ENCODE measurements around the gene FXN.
A peak's percentile ranks its signal among the peaks of the same experiment; 100 is the strongest.

FXN gene

DNA sequence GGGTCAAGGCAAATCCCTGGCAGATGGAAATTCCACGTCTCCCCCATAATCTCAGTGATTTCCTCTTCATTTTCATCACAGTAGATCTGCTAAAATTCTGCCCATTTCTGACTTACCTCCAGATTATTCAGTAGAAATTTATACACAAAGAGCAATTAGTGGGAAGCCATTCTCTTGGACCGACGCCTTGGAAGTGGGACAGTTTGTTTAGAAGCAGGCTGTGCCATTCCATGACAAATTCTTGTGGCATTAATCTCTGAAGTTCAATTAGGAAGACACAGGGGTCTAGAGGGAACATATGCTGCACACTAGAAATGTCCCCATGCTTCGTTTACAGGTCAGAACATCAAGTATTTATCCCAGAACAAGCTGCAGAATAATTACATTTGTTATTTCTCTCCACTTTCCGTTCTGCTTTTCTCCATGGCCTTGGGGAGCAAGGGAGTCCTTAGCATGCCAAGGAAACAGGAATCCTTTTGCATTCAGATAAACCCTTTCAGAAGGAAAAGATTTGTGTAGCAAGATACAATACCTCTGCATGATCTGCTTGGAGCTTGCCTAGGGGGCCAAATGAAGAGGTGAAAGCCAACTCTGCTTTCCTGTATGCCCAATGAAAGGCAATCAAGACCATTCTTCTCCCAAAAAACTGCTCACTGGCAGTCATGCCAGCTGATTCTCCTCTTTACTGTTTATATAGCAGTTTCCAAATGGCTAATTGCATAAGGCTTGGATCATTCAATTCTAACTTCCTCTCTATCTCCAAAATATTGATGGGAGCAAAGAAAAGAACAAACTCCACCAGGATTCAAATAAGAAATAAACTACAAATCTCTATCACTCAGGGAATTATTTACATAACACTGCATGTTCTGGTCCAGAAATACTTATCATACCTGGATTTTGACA lies 19.1 kb upstream of the FXN start:
- TF ChIP-seq EZH2phosphoT487 (IDR thresholded peaks at IDR 0.05; ENCODE audit: low read length) (no peak), EZH2 (optimal IDR thresholded peaks at IDR 0.05; ENCODE audit: low read depth, low read length) (no peak)
- TF ChIP-seq, protein P1, sequence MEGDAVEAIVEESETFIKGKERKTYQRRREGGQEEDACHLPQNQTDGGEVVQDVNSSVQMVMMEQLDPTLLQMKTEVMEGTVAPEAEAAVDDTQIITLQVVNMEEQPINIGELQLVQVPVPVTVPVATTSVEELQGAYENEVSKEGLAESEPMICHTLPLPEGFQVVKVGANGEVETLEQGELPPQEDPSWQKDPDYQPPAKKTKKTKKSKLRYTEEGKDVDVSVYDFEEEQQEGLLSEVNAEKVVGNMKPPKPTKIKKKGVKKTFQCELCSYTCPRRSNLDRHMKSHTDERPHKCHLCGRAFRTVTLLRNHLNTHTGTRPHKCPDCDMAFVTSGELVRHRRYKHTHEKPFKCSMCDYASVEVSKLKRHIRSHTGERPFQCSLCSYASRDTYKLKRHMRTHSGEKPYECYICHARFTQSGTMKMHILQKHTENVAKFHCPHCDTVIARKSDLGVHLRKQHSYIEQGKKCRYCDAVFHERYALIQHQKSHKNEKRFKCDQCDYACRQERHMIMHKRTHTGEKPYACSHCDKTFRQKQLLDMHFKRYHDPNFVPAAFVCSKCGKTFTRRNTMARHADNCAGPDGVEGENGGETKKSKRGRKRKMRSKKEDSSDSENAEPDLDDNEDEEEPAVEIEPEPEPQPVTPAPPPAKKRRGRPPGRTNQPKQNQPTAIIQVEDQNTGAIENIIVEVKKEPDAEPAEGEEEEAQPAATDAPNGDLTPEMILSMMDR (IDR thresholded peaks at IDR 0.05; ENCODE audit: low read length), result no peak
- no peaks in the 10 kb centered on the region for H3K27me3 ChIP-seq (replicated peaks; ENCODE audit: insufficient read depth, low read length)
- no peak overlapping the region for H2AFZ ChIP-seq (ENCODE audit: low read length)
- no peaks in the 10 kb centered on the region for H3K79me2 ChIP-seq (ENCODE audit: low read length)
- no peaks in the 10 kb centered on the region for H3K36me3 ChIP-seq (replicated peaks; ENCODE audit: insufficient read depth, low read length)
- no peak for DNase-seq
- no peaks in the 10 kb centered on the region for H3K9me2 ChIP-seq (replicated peaks; ENCODE audit: insufficient read depth, low read length)
- no peaks in the 10 kb centered on the region for H4K20me1 ChIP-seq (ENCODE audit: insufficient read depth, low read length)
- no peaks in the 10 kb centered on the region for H3K9me3 ChIP-seq (replicated peaks; ENCODE audit: insufficient read depth, low read length)
- H3K4me1 ChIP-seq (ENCODE audit: low read length), result no peaks in the 10 kb centered on the region
- no peak overlapping the region for H3K27ac ChIP-seq (ENCODE audit: low read length)
- H3F3A ChIP-seq (ENCODE audit: insufficient read depth, low read length), result no peaks in the 10 kb centered on the region
- no peak overlapping the region for H3K4me3 ChIP-seq (ENCODE audit: low read length)
- no peak overlapping the region for H3K4me2 ChIP-seq (ENCODE audit: low read depth, low read length)
- H3K9ac ChIP-seq (ENCODE audit: low read length), result no peak overlapping the region

DNA sequence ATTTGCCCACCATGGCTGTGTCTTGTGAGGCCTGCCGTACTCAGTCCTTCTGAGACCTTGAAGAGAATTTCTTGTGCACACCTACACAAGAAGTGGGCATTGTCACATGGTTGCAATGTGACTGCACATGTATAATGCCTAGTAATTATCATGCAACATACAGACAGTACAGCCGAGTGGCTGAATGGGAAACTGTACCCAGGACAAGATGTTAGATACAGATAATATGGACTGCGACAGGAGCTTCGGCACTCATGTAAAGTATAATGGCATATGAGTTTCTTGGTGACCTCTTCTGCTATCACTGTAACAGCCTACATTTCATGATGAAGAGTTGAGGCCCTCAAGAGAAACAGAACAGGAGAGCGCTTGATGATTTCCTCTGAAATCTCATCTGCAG lies 16.8 kb upstream of the FXN start:
- Histone ChIP-seq H3K79me2 (ENCODE audit: low read length) (no peaks in the 10 kb centered on the region), H3K9me3 (replicated peaks; ENCODE audit: insufficient read depth, low read length) (no peaks in the 10 kb centered on the region), H3F3A (ENCODE audit: insufficient read depth, low read length) (no peaks in the 10 kb centered on the region), H3K27ac (ENCODE audit: low read length) (no peak overlapping the region), H3K27me3 (replicated peaks; ENCODE audit: insufficient read depth, low read length) (no peaks in the 10 kb centered on the region), H3K4me1 (ENCODE audit: low read length) (no peaks in the 10 kb centered on the region), H3K4me2 (ENCODE audit: low read depth, low read length) (no peak overlapping the region), H3K9ac (ENCODE audit: low read length) (no peak overlapping the region), H2AFZ (ENCODE audit: low read length) (no peak overlapping the region), H3K9me2 (replicated peaks; ENCODE audit: insufficient read depth, low read length) (no peaks in the 10 kb centered on the region), H3K36me3 (replicated peaks; ENCODE audit: insufficient read depth, low read length) (no peaks in the 10 kb centered on the region), H4K20me1 (ENCODE audit: insufficient read depth, low read length) (no peaks in the 10 kb centered on the region), H3K4me3 (ENCODE audit: low read length) (no peak overlapping the region)
- no peak for TF ChIP-seq EZH2phosphoT487 (IDR thresholded peaks at IDR 0.05; ENCODE audit: low read length)
- TF ChIP-seq, protein P1 (IDR thresholded peaks at IDR 0.05; ENCODE audit: low read length), result no peak
- no peak for TF ChIP-seq EZH2 (optimal IDR thresholded peaks at IDR 0.05; ENCODE audit: low read depth, low read length)
- DNase-seq, result no peak

DNA sequence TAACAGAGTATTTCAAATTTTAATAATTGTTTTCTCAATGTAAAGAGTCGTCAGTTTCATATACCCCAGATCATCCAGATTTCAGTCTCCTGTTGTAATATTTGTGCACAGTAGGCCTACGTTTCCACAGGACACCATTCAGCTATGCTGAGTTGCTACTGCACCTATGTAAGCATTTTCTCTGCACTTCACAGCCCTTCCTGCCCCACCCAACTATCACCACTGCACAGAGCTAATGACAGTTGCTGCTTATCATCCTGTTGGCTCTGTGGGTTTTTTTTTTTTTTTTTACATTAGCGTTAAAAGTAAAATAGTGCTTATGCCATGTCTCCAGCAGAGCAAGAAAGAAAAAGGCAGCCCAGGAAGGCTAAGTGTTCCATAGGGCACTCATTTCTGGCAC lies 15.7 kb upstream of the FXN start:
- H3K27ac ChIP-seq (ENCODE audit: low read length), result no peak overlapping the region
- no peaks in the 10 kb centered on the region for H3K27me3 ChIP-seq (replicated peaks; ENCODE audit: insufficient read depth, low read length)
- DNase-seq, result peak; percentile 10
- no peak for TF ChIP-seq EZH2 (optimal IDR thresholded peaks at IDR 0.05; ENCODE audit: low read depth, low read length)
- TF ChIP-seq EZH2phosphoT487 (IDR thresholded peaks at IDR 0.05; ENCODE audit: low read length), result no peak
- TF ChIP-seq, protein P1 (IDR thresholded peaks at IDR 0.05; ENCODE audit: low read length), result no peak
- H3K4me2 ChIP-seq (ENCODE audit: low read depth, low read length), result no peak overlapping the region
- H3K4me1 ChIP-seq (ENCODE audit: low read length), result no peaks in the 10 kb centered on the region
- H3K9me2 ChIP-seq (replicated peaks; ENCODE audit: insufficient read depth, low read length), result no peaks in the 10 kb centered on the region
- no peaks in the 10 kb centered on the region for H4K20me1 ChIP-seq (ENCODE audit: insufficient read depth, low read length)
- H3K9me3 ChIP-seq (replicated peaks; ENCODE audit: insufficient read depth, low read length), result no peaks in the 10 kb centered on the region
- no peak overlapping the region for H3K9ac ChIP-seq (ENCODE audit: low read length)
- H3F3A ChIP-seq (ENCODE audit: insufficient read depth, low read length), result no peaks in the 10 kb centered on the region
- H2AFZ ChIP-seq (ENCODE audit: low read length), result no peak overlapping the region
- H3K79me2 ChIP-seq (ENCODE audit: low read length), result no peaks in the 10 kb centered on the region
- H3K36me3 ChIP-seq (replicated peaks; ENCODE audit: insufficient read depth, low read length), result no peaks in the 10 kb centered on the region
- H3K4me3 ChIP-seq (ENCODE audit: low read length), result no peak overlapping the region

All from MM.1S (cell line).